Measurements from ENCODE around the gene MRPL32.

MRPL32 gene

GRCh38 chr7:42914009-42914408 is 18.2 kb upstream of the MRPL32 start:
- no peak overlapping the region for H3K4me3 ChIP-seq (ENCODE audit: low read depth, low read length)
- no peak for TF ChIP-seq CTCF (IDR thresholded peaks at IDR 0.05; ENCODE audit: low read depth, low read length, missing control alignments)
- DNase-seq (ENCODE audit: low read depth), result no peak

- DNase-seq (ENCODE audit: low read depth), result no peak
- no peak for TF ChIP-seq CTCF (IDR thresholded peaks at IDR 0.05; ENCODE audit: low read depth, low read length, missing control alignments)
- H3K4me3 ChIP-seq (ENCODE audit: low read depth, low read length), result no peak overlapping the region
Observed at GRCh38 chr7:42914421-42915045, 17.6 kb upstream of the MRPL32 start.

GRCh38 chr7:42915356-42915755 is 16.8 kb upstream of the MRPL32 start:
- no peak for TF ChIP-seq CTCF (IDR thresholded peaks at IDR 0.05; ENCODE audit: low read depth, low read length, missing control alignments)
- no peak overlapping the region for H3K4me3 ChIP-seq (ENCODE audit: low read depth, low read length)
- no peak for DNase-seq (ENCODE audit: low read depth)

GRCh38 chr7:42922017-42922753 is 10.0 kb upstream of the MRPL32 start:
- no peak for TF ChIP-seq CTCF (IDR thresholded peaks at IDR 0.05; ENCODE audit: low read depth, low read length, missing control alignments)
- H3K4me3 ChIP-seq (ENCODE audit: low read depth, low read length), result no peak overlapping the region
- DNase-seq (ENCODE audit: low read depth), result no peak

- no peak for TF ChIP-seq CTCF (IDR thresholded peaks at IDR 0.05; ENCODE audit: low read depth, low read length, missing control alignments)
- H3K4me3 ChIP-seq (ENCODE audit: low read depth, low read length), result no peak overlapping the region
- DNase-seq (ENCODE audit: low read depth), result no peak
Observed at GRCh38 chr7:42924223-42924838, 7.8 kb upstream of the MRPL32 start.

GRCh38 chr7:42925630-42926029 is 6.5 kb upstream of the MRPL32 start:
- no peak overlapping the region for H3K4me3 ChIP-seq (ENCODE audit: low read depth, low read length)
- no peak for TF ChIP-seq CTCF (IDR thresholded peaks at IDR 0.05; ENCODE audit: low read depth, low read length, missing control alignments)
- DNase-seq (ENCODE audit: low read depth), result no peak
